ENCODE measurements around the gene PHF21B.

DNA sequence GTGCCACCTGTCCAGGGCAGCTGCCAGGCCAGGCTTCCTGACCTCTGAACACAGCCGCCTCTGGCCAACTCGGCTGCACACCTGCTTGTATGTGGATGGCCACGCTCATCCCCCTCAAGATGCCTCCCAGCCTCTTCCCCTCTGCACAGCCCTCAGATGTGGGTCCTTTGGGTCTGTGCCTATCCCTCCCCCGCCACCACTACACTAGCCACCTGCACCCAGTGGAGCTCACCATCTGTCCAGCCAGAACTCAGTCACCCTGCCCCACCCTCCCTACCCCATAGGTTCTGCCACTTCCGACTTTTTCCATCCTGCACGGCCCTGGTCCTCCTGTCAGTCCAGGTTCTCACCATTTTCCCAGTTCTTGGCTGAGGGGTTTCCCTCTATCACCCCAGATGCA lies 44.6 kb downstream of the PHF21B start:
- TF ChIP-seq, protein P1, sequence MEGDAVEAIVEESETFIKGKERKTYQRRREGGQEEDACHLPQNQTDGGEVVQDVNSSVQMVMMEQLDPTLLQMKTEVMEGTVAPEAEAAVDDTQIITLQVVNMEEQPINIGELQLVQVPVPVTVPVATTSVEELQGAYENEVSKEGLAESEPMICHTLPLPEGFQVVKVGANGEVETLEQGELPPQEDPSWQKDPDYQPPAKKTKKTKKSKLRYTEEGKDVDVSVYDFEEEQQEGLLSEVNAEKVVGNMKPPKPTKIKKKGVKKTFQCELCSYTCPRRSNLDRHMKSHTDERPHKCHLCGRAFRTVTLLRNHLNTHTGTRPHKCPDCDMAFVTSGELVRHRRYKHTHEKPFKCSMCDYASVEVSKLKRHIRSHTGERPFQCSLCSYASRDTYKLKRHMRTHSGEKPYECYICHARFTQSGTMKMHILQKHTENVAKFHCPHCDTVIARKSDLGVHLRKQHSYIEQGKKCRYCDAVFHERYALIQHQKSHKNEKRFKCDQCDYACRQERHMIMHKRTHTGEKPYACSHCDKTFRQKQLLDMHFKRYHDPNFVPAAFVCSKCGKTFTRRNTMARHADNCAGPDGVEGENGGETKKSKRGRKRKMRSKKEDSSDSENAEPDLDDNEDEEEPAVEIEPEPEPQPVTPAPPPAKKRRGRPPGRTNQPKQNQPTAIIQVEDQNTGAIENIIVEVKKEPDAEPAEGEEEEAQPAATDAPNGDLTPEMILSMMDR (IDR thresholded peaks at IDR 0.05): no peak
- TF ChIP-seq POLR2A (IDR thresholded peaks at IDR 0.05): no peak
